GM23338 (cell line): ENCODE results near the gene RBM38.

ENCODE experiments used
- CTCF ChIP-seq, 2 experiments: fragments of 200-600 bp in 1 of 2; sonication (generic) in 1 of 2; conservative IDR thresholded peaks; 2 replicates each; pipeline versions ENCODE4 v1.5.1 to v1.6.1; 2016 to 2017; ENCODE audit warnings: antibody characterized with exemption in 2 of 2, low read depth in 2 of 2, mild to moderate bottlenecking in 2 of 2, moderate library complexity in 1 of 2
- POLR2AphosphoS5 ChIP-seq: IDR thresholded peaks from 2 replicates; pipeline ENCODE4 v1.6.1; 2016; ENCODE audit warnings: antibody characterized with exemption, low read depth

DNA sequence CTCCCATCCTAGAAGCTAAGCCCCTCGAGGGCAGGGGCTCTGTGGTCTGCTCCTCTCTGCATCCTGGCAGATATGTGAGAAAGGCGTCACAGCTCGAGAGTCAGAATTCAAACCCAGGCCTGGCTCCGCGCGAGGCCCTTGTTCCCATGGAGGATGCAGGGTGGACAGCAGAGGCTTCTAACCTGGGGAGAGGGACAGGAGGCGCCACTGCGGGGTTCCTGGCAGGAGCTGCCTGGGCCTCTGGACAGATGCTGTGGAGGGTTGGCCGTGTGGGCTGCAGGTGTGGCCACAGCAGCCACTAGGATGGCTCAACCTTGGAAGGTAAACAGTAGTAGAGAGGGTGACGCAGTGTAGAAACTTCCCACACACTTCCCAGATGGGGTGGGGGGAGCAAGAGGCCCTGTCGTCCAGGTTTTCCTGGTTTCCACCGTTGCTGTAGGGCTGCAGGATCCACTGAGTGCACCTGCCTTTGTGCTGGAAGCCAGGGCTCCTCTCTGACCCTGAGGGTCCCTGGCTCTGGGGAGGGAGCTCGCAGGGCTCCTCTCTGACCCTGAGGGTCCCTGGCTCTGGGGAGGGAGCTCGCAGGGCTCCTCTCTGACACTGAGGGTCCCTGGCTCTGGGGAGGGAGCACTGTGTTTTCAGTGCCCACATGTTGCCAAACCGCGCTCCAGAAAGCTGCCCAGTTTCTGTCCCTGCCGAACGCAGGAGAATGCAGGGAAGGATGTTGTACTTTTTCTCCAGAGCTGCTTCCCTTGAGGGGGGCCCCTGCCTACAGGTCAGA is 14.2 kb downstream of the RBM38 start:
- TF ChIP-seq CTCF (conservative IDR thresholded peaks at IDR 0.05; ENCODE audit: low read depth in 2 of 2), result no peak
- TF ChIP-seq POLR2AphosphoS5, result no peak
